ENCODE measurements around the gene FAM50A.
"Not testable (repeated sequence)": the region's sequence is repeated elsewhere in the genome, so short reads cannot be mapped to it uniquely, and the experiment has no call there.

The FAM50A gene

GRCh38 chrX:154486052-154486395, 42.1 kb downstream of the FAM50A start:
- no peak for DNase-seq

- peak; percentile 37 for DNase-seq
Measured at GRCh38 chrX:154486396-154487207, 42.7 kb downstream of the FAM50A start, which contains the start of gene UBL4A. TSS of gene UBL4A (minus strand) at chrX:154486615. CDS start at chrX:154486584, 31 bp downstream.

GRCh38 chrX:154487518-154488290, 43.8 kb downstream of the FAM50A start:
- DNase-seq = no peak

- no peak for DNase-seq
Measured at GRCh38 chrX:154488336-154489075, 44.6 kb downstream of the FAM50A start.

- DNase-seq = no peak
Measured at GRCh38 chrX:154489182-154489581, 45.2 kb downstream of the FAM50A start.

GRCh38 chrX:154490021-154490413, 46.1 kb downstream of the FAM50A start:
- no peak for DNase-seq

- peak; percentile 71 for DNase-seq
Measured at GRCh38 chrX:154490414-154491083, 46.6 kb downstream of the FAM50A start, which contains the start of gene SLC10A3. TSS of gene SLC10A3 (minus strand) at chrX:154490629. CDS start at chrX:154488940, 1,689 bp downstream.

GRCh38 chrX:154494715-154495114, 50.8 kb downstream of the FAM50A start:
- DNase-seq = no peak

- DNase-seq = no peak
Measured at GRCh38 chrX:154495472-154495922, 51.6 kb downstream of the FAM50A start.

- not testable (repeated sequence) for DNase-seq
Measured at GRCh38 chrX:154496591-154497137, 52.7 kb downstream of the FAM50A start.

Data from kidney glomerular epithelial cell (primary cell).